Hematopoietic multipotent progenitor cell treated with erythropoietin and hydrocortisone succinate and interleukin-3 and kit ligand, for 15 days (in vitro differentiated cells): ENCODE measurements around the gene AKTIP.
"Not testable (repeated sequence)": the region's sequence is repeated elsewhere in the genome, so short reads cannot be mapped to it uniquely, and the experiment has no call there.

Experiments used
- DNase-seq: peaks from one replicate; pipeline ENCODE4 v3.0.0-alpha.2; 2015; ENCODE audit warnings: low spot score

AKTIP gene

GRCh38 chr16:53515811-53516210 is 12.8 kb upstream of the AKTIP start:
- no peak for DNase-seq

DNA sequence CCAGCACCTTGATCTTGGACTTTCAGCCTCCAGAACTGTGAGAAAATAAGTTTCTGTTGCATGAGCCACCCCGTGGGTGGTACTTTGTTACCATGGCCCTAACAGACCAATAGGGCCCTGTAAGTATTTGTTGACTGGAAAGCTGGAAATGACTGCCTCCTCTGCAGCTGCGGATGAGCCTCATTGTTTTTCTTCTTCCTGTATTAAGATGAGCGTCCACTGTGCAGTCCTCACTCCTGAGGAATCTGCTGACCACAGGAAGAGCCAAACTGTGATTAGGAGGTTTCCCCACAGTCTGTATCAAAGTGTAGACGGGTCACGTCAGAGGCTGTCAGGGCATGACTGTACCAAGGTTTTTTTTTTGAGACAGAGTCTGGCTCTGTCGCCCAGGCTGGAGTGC is 12.2 kb upstream of the AKTIP start:
- no peak for DNase-seq

GRCh38 chr16:53512795-53513194 is 9.8 kb upstream of the AKTIP start:
- not testable (repeated sequence) for DNase-seq

DNA sequence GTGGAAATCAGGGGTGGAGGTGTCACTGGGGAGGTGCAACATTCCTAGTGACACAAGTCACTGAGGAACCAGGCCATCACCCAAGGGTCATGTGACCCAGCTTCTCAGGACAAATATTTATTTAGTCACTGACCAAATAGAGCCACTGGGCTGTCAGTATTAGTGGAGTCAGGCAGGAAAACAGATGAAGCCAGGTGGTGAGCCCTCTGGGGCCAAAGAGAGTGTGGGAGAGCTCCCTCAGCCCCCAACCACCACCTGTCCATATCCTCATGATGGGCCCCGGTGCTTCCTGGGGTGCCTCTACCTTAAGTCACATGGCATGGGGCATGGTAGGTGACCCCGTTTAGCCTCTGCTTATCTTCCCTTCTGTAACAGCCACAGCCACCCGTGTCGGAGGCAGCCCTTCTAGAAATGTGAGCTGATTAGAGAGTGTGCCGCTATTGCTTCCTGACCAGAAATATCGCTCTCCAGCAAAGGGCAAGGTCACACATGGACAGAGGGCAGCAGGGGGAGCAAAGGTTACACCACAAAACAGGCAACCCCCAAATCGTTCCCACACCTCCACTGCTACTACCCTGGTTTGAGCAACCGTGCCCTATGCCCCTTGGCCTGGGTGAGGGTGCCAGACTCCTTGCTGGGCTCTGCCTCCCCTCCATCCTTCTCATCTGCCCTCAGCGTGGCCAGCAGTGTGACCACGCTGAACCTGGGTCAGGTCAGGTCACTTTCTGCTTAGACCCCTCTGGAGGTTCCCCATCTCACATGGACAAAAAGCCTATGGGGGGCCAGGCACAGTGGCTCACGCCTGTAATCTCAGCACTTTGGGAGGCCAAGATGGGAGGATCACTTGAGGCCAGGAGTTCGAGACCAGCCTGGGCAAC is 8.6 kb upstream of the AKTIP start:
- DNase-seq: no peak

DNA sequence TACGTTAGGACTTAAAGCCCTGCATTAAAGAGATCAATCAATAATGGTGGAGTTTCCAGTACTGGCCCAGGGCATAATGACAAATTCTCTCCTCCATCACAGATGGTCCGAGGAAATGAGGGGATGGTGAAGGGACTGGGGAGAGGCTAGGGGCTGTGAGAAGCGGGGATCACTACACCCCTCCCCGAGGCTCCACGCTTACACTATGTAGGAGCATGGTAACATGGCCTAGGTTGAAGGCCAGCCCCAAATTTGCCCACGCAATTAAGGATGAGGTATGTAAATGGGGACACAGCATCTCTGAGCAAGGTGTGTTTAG is 8.0 kb upstream of the AKTIP start:
- DNase-seq: no peak

- no peak for DNase-seq
Measured at GRCh38 chr16:53510704-53511070, 7.7 kb upstream of the AKTIP start.

DNA sequence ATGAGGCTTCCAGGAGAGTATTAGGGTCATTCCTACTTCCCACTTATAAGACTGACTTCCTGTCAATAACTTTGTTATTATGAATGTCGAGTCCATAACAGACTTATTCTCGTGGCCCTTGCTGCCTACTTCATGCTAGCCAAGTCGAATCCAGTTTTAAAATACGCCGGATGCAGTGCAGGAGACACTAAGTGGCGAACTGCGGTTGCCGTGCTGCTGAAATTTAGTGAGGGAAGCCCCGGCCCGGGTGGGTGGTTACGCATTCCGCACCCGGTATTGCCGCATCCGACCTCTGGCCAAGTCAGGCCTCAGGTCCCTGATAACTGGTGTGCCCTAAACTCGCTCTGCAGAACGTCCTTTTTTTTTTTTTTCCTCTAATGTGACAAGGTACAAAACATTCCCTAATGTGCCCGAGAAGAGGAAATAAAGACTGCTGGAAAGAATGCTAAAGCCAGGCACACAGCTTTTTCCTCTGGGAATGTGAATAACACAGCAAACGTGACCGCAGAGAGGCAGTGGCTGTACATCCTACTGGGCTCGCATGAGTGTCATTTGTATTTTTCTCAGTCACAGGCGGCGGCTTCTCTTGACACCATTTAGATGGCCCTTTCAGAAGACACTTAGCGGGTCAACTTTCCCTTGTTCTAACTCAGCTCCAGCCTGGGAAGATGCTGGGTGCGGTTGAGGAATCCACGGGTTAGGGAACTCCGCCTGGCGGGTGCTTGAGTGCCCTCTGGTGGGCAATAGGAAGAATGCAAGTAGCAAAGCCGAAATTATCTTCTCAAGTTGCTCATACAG is 7.1 kb upstream of the AKTIP start:
- DNase-seq: peak; percentile 66

DNA sequence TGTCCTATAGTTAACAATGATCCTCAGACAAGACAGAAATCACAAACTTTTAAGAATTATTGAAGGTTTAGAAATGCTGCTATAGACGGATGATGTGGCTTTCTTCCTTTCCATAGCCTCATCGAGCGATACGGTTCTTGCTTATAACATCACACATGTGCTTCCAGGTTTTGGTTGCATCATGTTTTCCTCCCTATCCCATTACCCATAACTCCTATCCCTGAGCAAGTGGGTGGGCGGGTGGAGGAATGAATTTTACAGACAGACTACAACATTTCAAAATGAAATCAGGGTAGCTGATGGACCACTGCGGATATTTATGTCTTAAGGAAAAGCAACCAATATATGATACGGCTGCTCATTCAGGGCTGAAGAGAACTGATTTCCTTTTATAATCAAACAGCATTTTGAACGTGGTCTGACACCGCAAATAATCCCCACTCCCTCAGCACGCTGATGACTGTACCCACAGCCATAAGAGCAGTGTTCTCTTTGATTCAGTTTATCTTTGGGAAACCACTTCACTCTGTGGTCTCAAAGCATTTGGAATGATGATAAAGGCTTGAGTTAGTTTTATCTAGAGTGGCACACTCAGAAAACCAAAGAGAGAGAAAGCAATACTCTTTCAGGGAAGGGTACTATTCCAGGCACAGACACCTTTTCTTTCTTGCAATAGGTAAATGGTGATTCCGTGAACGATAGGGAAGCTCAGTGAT is 4.6 kb upstream of the AKTIP start:
- no peak for DNase-seq

GRCh38 chr16:53506254-53506653 is 3.2 kb upstream of the AKTIP start:
- no peak for DNase-seq

DNA sequence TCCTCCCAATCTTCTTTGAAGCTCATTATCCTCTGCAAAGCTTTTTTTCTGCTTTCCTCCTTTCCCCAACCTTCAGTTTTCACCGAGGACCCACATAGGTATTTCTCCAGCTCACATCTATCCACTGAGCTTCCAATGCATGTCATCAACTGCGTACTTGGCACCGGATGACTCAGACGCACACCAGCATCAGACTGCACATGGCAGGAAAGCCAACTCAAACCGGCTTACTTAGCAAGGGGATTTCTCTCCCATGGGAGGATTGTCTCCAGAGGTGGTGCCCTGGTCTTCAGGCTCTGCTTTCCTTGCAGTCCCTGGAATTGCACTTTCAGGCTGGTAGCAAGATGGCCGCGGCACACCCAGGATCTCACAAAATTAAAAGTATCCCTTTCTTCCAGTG is 1.7 kb upstream of the AKTIP start:
- no peak for DNase-seq

GRCh38 chr16:53503991-53504663 is 1.1 kb upstream of the AKTIP start:
- DNase-seq: no peak

DNA sequence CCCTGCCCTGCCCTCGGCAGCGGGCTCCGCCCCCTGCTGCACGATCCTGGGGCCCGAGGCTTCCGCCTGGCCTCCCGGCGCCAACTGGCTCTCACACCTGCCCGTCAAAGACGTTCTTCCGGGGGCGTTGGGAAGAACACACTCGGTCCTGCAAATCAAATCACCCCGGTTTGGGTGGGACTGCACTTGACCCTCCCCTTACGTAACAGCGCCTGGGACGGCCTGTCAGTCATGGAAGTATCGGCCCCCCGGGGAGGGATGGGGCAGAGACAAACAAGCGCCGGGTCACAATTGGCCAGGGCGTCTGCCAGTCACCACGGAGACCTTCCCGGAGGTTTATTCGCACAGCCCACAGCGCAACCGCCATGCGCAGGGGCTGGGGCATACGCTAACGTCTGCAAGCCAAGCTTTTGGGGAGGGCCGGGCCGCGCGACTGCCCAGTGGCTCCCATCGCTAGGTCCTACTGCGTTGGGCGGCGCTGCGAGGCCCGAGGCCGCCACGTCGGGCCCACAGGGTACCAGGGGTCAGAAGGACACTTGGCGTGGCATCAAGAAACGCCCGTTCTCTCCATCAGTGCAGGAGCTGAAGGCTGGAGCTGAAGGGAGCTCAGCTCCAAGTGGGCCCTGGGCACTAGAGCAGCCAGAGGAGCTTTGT is 388 bp upstream of the AKTIP start:
- DNase-seq: peak; percentile 96

- no peak for DNase-seq
Measured at GRCh38 chr16:53501216-53501859, 1.7 kb downstream of the AKTIP start.

- DNase-seq: no peak
Measured at GRCh38 chr16:53498984-53499383, 4.0 kb downstream of the AKTIP start.

DNA sequence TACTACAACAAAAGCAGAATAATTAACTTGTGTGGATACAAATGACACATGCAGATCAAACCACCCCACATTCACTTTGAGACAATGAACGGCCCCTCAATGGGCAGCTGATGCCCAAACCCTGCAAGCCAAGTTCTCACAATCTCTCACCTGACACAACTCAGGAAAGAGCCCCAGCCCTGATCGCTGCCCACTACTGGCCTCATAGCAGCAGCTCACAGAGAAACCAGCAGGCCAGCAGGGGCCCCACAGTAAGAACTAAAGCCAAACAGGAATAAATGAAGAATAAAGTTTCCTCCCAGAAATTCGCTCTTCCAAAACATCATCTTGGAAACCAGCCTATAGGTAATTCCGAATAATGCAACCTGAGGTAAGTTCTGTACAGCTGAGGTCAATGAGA is 7.7 kb downstream of the AKTIP start:
- no peak for DNase-seq

- DNase-seq: no peak
Measured at GRCh38 chr16:53494636-53495035, 8.4 kb downstream of the AKTIP start.

DNA sequence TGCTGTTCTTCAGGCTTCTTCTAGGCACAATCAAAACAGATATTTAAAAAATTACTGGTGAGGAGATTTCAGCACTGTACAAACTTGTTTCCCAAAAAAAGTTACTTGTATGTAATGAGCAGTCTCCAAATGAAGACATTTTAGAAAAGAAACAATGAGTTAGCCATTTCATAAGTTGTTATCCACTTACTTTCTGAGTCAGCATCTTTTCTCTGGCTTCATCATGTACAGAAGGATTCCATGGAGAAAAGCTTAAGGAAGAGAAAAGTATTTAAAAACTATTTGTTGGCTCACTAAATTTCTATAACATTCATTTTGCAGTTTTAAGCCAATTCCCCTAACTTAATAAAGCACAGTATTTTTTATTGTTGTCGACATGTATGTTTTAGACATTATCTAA is 10.5 kb downstream of the AKTIP start:
- no peak for DNase-seq

GRCh38 chr16:53489755-53490154 is 13.3 kb downstream of the AKTIP start:
- DNase-seq: no peak

- no peak for DNase-seq
Measured at GRCh38 chr16:53486230-53486629, 16.8 kb downstream of the AKTIP start.

GRCh38 chr16:53484542-53484941 is 18.5 kb downstream of the AKTIP start:
- DNase-seq: no peak

GRCh38 chr16:53482123-53482522 is 20.9 kb downstream of the AKTIP start:
- DNase-seq: no peak
